MV-4-11 (cell line): ENCODE measurements around the gene ABL1.

ENCODE experiments used
- DNase-seq: peaks from one replicate; lab custom pipeline; 2025; lab: John Stamatoyannopoulos, UW

The ABL1 gene

DNA sequence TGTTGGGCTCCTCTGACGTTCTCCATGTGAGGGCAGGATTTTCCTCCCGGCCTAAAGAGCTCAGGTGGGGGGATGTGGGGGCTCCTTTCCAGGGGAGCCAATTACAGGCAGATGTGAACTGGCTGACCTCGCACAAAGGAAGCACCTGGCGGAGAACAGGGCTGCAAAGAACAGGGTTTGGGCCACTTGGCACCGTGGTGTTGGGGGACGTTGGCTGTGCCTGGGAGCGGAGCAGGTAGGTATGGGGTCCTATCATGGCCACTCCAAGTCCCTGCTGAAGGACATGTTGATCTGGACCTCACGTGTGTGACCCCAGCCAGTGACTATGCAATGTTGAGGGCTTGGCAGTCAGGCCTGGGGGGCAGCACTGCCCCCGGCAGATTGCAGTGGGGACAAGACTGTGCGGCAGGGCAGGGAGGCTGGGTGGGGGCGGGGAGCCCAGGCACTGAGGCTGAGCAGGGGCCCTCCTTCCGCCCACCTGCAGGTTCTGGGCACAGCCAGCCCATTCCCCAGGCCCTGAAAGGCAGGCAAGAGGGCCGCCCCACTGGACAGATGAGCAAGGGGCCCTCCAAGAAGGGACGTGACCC lies 84.6 kb downstream of the ABL1 start:
- DNase-seq: no peak

DNA sequence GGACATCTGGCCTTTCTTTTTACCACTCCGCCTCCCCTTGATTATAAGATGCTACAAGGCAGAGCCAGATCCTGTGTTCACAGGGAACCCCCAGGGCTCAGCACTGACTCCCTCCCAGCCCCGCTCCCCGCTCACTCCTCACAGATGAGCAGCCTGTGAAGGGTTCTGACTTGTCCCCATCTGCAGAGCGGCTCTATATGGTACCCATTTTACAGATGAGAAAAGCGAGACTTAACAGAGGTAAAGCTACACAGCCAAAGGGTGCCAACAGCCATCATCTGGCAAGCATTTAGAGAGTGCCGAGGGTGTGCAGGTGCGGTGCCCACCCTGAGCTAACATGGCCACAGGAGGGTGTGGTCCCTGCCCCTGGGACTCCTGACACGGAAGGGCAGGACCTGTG lies 85.2 kb downstream of the ABL1 start:
- DNase-seq: no peak

DNA sequence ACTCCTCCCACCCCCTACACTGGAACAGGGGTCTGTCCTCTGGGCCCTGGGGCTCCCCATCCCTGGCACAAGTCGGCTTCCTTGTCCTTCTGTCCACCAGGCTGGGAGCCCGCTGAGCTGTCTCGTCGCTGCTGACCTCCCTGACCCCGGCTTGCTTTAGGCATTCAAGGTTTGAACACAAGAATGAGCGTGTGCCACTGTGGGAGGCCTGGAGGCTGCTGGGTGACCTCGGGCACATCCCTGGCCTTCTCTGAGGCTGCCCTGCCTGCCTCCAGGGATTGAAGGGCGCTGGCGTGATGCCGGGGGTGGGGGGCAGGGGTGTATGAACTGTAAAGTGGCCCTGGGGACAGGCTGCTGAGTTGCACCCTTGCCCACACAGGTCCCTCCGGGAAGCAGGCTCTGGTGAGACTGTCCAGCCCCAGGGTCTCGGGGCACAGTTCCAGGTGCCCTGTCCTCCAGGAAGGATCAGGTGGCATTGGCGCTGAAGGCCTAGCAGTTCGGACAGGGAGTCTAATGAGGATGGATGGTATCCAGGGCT lies 85.8 kb downstream of the ABL1 start:
- DNase-seq: no peak

DNA sequence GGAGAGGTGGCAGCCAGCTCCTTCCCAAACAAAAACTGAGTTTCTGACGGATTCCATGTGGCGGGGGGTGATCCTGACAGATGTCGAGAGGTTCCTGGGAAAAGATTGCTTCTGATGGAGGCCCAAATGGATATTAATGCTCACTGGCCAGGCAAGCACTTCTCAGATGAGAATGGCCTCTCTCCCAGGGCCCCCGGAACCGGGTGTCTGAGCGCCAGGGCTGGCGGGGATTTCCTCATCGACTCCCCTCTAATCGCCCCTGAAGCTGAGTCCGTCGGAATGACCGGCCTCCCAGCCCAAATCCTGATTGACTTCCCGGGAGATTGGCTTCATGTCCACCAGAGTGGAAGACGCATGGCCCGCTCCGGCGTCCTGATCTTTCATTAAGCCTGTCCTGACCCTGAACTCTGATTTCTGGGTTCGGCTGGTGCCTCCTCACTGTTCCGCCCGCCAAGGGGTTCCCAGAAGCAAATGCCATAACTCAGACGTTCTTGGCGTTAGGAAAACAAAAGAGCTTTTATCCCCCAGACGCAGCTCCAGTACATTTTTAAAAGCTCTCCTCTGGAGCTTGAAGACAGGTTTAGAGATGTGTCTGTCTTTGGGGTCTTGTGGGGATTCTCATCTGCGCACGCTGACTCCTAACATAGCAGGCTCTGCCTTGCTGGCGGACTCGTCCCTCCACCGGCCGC lies 86.4 kb downstream of the ABL1 start:
- DNase-seq: no peak

DNA sequence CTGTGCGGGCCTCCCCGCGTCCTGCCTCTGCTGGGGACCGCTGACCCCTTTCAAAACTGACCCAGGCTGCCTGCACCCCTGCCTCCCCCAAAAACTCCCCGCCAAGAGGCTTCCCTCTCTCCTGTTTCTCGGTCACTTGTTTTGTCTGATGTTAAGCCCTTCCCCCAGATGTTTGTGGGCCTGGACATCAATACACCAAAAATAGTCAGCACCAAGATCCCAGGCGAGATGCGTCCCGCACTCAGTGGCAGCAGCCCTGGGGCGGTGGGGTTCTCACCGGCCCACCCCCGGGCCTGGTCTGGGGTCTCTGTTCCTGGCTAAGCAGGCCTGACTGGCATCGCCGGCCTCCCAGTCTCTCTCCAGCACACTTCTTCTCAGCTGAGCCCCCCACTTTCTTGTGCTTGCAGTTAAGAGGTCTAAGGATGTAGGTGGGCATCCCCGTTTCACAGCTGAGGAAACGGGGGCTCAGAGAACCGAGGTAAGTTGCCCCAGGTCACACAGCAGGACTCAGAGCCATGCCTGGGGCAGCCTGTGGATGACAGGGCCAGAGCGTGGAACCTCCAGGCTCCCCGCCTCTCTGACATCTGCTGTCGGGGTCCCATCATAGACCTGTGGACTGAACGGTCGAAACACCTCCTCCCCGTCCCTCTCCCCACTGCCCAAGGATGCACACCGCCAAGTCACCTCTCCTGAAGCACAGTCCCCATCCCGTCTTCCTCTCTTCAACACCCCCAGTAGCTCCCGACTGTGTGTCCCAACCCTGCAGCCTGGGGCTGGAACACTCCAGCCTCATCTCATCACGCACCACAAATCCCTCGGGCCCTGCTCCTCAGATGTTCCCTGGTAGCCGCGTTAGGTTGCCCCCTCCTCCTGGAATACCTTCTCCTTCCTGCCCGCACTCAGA lies 87.2 kb downstream of the ABL1 start:
- no peak for DNase-seq

DNA sequence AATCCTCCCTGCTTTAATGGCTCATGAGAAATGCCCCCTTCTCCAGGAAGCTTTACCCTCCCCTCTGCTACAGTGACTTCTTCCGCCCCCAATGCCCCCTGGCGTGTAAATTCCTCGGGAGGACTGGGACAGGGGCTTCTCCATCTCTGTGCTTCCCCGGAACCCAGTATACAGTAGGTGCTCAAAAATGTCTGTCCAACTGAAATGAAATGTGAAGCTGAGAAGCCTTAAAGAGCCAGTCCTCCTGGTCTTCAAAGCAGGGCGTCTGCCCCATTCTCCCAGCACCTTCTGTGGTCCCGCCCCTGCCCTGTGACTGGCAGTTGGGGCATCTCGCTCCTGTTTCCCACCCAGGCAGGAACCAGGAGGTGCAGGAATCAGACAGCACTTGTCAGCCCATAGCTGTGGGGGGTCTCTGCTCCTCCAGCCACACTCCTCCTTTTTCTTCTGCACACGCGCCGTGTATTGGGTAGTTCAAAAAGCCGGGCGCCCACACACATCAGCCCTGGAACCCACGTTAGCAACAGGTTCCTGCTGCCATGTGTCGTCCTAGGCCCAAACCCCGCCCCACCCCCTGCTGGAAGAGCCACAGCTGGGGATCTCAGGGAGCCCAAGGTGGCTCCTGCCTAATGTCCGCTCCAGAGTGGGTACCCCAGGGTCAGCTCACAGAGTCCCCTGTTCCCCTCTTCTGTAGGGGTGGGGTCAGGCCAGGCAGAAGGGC lies 88.0 kb downstream of the ABL1 start:
- DNase-seq: no peak

DNA sequence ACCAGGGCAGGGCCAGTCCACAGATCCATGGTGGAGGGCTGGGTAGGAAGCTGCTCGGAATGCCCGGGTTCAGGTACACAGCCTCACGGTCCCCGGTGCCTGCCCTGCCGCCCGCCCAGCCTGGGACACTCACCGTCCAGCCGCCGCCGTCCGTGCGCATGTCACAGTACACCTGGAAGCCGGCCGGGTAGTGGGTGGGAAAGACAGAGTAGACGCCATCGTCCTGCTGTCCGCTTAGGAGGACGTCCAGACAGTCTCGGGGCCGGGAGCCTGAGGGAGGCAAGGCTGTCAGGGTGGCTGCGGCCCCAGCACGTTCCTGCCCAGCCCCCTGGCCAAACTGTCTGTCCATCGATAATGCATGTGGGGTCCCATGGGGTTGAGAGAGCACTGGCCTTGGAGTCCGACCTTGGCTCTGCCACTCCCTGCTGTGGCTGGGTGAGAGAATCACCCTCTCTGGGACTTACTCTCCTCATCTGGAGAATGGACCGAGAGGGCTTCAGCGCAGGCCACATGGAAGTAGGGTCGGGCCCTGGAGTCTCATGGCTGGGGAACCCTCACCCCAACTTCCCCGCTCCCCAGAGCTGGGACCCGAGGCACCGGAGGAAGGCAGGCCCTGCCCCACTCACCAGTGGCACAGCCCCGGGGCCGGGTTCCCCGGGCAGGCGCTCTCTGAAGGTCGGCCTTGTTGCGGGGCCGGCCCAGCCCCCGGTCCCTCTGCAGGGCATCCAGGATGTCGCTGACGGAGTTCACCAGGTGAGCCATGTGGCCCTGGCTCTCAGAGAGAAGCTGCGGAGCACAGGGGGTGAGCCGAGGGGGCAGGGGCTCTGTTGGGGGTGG lies 88.8 kb downstream of the ABL1 start:
- no peak for DNase-seq

DNA sequence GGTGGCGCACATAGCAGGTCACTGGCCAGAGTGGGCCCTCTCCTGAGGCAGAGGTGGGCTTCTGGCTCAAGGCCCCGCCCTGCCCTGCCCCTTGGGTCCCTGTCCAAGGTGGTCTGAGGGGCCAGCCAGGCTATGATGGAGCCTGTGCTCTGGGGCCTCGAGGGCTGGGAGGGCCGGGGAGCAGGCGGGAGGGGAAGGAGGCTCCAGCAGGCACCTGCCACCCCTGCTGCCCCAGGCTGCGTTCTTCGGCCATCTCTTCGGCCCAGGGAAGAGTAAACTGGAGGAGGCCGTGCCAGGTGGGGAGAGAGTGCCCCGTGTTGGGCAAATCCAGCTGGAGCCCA lies 89.4 kb downstream of the ABL1 start:
- no peak for DNase-seq

DNA sequence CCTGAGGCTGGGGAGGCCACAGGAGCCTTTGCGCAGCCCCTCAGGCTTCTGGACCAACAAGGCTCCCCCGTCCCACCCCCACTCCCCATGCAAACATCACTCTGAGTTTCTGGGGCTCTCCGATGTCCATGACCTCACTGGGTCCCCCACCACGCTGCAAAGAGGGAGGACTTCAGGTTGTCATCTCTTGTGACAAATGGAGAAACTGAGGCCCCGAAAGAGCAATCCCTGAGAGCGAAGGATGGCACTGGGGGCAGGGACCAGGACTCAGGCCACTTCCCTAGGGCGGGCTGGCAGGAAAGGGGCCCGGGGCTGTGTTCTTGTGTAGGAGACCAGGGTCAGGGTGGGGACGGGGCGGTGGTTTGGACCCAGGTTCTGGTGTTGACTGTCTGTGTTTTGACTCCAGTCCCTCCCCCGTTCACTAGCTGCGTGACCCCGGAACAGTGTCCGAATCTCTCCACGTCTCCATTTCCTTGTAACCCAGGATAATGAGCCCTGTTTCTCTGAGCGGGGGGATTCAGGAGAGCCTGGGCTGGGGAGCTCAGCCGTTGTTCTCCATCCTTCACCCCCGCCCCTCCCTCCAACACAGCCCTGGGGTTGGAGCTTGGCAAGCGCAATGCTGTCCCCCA lies 90.1 kb downstream of the ABL1 start:
- no peak for DNase-seq

DNA sequence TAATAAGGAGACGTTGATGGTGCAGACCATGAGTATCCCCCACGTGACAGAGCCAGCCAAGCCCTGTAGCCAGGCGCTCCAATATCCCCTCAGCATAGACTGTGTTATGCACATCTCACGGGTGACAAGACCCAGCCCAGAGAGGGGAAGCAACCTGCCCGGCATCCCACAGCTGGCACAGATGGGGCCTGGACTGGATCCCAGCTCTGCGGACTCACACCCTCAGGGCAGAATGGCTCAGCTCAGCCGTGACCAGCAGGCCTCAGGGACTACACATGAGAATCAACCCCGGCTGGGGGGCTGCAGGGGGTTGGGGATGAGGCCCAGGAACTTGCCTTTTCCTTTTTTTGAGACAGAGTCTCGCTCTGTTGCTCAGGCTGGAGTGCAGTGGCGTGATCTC lies 92.3 kb downstream of the ABL1 start:
- DNase-seq: no peak

DNA sequence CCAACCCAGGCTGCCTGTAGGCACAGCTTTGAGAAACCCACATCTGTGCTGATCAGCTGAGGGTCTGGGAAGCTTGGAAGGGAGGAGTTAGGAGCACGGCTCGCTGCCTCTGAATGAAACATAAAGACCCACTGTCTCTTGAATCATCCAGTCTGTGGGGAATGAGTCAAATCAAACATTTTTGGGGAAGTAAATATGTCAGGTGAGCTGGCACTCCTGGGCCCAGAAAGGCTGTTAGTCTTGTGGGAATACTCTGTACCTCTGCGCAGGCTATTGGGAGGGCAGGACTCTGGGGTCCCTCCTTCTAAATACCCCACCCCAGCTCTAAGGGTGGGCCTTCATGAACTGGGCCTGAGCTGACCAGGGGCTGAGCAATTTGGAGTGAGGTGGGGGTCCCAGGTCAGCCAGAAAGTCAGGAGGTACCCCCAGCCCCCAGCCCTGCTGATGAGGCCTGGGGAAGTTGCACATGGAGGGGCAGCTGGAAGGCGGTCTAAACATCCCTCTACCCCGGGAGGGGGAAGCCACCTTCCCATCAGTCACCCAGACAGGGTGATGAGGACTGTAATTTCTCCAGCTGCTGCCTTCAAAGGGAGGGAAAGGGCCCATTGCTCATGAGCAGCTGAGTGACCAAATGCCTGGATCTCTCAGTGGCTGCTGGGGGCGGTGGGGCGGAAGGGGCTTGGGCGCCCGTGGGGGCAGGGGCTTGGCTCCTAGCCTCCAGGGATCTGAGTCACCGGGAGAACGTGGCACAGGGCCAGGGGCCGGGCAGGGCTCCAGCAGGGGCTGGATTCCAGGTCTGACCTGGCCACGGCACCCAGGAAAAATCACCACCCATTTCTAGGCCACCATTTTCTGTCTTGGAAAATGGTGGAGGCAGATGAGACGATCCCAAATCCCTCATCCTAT lies 93.2 kb downstream of the ABL1 start:
- DNase-seq: no peak

DNA sequence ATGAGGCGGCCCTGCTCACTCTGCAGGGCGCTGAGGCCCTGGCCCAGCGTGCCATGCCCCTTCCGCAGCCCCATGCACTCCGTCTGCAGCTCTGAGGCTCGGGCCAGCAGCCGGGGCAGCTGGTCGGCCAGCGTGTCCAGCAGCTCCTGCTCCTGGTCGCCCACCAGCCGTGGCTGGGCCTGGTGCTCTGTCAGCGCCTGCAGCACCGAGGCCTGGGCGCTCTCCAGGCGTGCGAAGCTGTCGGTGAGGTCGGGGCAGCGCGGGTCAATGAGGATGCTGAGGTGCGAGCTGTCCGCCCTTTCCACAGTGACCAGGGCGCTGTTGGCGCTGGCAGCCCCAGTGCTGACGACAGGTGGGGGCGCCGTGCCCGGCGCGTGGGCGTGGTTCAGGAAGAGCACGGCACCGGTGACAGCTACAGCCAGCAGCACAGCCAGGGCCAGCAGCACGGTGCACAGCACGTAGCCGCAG lies 94.6 kb downstream of the ABL1 start:
- DNase-seq: no peak

DNA sequence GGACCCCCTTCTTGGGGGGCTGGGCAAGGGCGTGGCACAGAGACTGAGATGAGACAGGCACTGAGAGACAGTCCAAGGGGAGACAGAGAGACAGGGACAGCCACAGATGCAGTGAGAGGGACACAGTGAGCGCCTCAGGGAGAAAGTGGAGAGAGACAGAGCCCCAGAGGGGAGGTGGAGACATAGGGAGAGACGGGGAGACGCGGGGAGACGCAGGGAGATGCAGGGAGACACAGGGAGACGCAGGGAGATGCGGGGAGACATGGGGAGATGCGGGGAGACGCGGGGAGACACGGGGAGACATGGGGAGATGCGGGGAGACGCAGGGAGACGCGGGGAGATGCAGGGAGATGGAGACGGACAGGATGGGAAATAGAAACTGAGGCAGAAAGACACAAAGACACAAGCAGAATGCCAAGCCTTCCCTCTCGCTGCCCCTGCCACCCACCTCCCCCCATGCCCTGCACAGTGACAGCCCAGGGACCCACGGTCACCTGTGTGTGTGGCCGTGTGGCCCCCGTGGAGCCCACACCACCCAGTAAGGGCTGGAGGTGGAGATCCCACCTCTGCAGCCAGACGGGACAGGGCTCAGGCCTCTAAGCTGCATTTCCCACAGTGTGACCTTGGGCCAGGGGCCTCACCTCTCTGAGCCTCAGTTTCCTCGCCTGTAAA lies 95.2 kb downstream of the ABL1 start:
- no peak for DNase-seq

DNA sequence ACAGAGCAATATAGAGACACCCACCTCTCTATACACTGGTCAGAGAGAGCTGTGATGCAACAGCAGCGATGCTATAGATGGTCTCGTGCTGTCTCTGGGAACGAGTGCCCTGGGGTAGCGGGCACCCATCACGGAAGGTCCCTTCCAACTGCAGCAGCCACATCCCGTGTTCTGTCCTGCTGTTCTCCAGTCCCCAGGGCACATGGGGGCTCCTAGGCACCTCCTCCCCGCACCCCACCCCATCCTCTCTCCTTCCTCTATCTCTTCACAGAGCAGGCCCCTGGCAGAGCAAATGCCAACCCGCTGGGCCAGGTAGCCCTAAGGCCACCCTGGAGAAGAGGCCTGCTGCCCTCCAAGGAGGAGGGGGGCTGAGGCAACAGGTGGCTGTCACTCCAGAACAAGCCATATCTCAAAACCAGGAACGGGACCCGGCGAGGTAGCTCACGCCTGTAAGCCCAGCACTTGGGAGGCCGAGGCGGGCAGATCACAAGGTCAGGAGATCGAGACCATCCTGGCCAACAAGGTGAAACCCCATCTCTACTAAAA lies 95.8 kb downstream of the ABL1 start:
- DNase-seq: no peak

DNA sequence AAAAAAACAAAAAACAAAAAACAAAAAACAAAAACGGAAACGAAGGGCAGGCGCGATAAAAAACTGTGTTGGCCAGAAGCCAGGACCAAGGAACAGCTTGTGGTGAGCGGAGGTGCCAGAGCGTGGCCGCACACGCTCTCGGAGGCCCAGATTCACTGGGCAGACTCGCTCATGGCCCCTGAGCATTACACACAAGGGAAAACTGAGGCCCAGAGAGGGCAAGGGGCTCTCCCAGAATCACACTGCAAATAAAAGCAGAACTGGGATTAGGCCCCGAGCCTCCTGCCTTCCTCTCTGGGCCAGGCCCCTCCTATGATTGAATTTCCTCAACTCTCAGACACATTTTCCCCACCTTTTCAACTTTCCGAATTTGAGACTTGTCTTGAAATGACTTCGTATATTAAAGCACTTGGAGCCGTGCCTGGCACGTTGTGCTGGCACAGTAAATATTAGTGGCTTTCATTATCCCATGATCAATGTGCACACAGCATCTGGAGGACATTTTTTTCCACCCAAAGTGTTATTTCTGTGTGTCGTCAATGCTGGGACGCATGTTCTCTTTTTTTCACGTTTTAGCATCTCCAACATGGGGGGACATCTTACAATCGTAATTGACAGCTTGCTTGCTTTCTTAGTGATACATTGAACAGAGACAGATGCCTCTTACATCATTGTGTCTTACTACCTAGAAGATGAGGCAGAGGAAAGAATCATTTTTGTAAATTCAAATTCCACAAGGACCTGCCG lies 96.6 kb downstream of the ABL1 start:
- peak; percentile 37 for DNase-seq

DNA sequence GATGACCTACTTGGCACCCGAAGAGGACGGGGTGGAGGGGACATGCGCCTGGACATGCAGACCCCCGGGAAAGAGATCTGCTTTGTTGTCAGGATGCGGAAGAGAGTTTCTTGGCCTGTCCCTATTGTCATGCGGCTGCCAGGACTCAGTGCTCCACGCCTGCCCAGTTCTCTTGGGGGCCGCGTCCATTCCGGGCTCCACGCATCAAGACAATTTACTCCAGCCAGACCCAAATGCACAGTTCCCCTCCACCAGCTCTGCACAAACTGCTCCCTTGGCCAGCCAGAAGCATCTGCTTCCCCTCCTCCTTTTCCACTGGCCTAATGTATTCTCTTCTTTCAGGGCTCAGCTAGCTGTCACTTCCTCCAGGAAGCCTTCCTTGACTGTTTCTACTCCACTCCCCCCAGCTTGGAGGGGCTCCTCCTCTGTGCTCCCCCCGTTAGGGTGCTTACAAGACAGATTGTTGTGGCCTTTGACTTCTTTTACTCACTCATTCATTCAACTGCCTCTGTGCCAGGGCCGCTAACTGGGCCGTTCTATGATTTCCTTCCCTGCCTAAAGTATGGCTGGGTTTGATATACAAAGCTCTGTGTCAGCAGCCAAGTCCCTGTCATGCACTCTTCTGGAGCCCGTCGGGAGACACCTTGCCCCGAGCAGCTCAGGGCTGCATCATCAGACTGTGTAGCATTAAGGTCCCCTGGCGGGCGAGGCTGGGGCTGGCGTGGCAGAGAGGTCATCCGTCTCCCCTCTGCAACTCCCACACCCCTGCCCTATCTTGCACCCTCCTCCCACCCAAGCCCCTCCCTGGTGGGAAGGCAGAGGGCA lies 97.4 kb downstream of the ABL1 start:
- DNase-seq: no peak
